GM12865 (cell line): ENCODE data around the gene CLCN6.

Experiments used
- DNase-seq: peaks from one replicate; pipeline ENCODE4 v3.0.0; 2010; ENCODE audit warnings: low read depth
- H3K4me3 ChIP-seq: 2 replicates; pipeline ENCODE4 v1.5.1; 2011; ENCODE audit warnings: mild to moderate bottlenecking, low read depth, low read length, control low read depth
- TF ChIP-seq, protein P1 (sequence below): IDR thresholded peaks from 2 replicates; pipeline ENCODE4 v1.5.1; 2011; ENCODE audit warnings: low read length, control low read depth, low read depth, inconsistent platforms; ENCODE audit not compliant: insufficient read depth; ENCODE audit errors: missing control alignments

Gene CLCN6

DNA sequence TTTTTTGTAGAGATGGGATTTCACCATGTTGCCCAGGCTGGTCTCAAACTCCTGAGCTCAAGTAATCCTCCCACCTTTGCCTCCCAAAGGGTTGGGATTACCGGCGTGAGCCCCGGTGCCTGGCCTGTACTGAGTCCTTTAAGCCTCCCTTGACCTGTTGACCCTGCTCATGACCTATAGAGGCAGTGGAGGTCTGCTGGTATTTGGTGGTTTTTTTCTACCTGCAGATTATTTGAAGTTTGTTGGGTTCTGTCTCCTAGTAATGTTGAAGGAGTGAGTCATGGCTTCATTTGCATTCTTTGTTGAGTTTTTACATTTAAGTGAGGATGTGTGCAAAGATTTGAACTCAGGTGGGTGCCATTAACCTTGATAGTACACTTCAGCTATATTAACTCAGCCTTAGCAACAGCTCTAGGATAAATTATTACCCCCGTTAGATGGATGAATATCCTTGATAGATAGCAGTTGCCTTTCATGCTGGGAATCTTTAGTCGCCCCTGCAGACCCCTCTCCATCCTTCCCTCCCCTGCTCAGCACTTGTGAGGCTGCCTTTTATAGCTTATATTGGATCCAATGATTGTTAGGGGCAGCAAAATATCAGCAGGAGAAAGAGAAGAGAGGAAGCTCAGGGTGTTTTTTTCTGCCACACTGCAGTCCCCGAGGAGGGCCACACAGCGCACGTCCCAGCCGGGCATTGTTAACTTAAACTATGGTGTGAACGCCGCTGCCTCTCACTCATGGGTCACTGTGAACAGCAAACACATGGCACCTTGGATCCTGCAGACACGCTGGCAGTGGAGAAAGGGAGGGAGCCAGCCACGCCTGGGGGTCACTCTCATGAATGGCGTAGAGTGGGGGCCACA, 67.6 kb downstream of the CLCN6 start:
- no peak for DNase-seq
- TF ChIP-seq, protein P1, sequence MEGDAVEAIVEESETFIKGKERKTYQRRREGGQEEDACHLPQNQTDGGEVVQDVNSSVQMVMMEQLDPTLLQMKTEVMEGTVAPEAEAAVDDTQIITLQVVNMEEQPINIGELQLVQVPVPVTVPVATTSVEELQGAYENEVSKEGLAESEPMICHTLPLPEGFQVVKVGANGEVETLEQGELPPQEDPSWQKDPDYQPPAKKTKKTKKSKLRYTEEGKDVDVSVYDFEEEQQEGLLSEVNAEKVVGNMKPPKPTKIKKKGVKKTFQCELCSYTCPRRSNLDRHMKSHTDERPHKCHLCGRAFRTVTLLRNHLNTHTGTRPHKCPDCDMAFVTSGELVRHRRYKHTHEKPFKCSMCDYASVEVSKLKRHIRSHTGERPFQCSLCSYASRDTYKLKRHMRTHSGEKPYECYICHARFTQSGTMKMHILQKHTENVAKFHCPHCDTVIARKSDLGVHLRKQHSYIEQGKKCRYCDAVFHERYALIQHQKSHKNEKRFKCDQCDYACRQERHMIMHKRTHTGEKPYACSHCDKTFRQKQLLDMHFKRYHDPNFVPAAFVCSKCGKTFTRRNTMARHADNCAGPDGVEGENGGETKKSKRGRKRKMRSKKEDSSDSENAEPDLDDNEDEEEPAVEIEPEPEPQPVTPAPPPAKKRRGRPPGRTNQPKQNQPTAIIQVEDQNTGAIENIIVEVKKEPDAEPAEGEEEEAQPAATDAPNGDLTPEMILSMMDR: no peak
- H3K4me3 ChIP-seq: no peak overlapping the region

DNA sequence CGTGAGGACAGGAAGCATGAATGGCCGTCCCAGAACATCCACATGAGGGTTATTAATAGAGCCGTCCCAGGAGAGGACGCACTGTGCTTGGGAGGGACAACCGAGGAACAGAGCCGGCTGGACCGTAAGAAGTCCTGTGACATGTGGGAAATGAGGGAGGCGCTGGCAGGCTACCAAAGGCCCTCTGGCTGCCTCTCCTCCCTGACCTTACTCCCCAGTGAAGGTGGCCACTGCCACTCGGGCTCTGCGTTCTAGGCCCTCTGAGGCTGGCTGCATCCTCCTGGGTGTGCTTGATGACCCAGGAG, 68.2 kb downstream of the CLCN6 start:
- TF ChIP-seq, protein P1: no peak
- DNase-seq: no peak
- H3K4me3 ChIP-seq: no peak overlapping the region

DNA sequence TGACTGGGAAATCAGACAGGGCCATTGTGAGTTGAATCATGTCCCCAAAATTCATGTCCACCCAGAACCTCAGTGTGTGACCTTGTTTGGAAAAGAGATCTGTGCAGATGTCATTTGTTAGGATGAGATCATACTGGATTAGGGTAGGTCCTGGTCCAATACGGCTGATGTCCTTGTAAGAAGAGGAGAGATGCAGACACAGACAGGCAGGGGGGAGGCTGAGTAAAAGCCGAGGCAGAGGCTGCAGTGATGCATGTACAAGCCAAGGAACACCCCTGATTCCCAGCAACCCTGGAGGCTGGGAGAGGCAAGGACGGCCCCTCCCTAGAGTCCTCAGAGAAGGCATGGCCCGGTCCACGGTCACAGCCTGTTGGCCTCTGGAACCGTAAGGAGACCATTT, 68.6 kb downstream of the CLCN6 start:
- no peak overlapping the region for H3K4me3 ChIP-seq
- TF ChIP-seq, protein P1: no peak
- no peak for DNase-seq

- TF ChIP-seq, protein P1: no peak
- DNase-seq: no peak
- H3K4me3 ChIP-seq: no peak overlapping the region
Measured at GRCh38 chr1:11875094-11875493, 69.1 kb downstream of the CLCN6 start.

GRCh38 chr1:11877074-11877473, 71.1 kb downstream of the CLCN6 start:
- TF ChIP-seq, protein P1: no peak
- H3K4me3 ChIP-seq: no peak overlapping the region
- no peak for DNase-seq

GRCh38 chr1:11878081-11878890, 72.3 kb downstream of the CLCN6 start:
- TF ChIP-seq, protein P1: no peak
- H3K4me3 ChIP-seq: no peak overlapping the region
- DNase-seq: no peak
